Measurements from ENCODE around the gene TRPV4. TPM values are rescaled to one million over a fixed set of nuclear protein-coding genes. Genes with fewer than 3 reads are reported as not detected.

Gene TRPV4
- total RNA-seq, 1 donor from 2014 or later: 0.08 TPM

GRCh38 chr12:109829667-109830066, 3.5 kb downstream of the TRPV4 start:
- DNase-seq (ENCODE audit: low read depth): no peak

- no peak for DNase-seq (ENCODE audit: low read depth)
Observed at GRCh38 chr12:109828754-109829511, 4.3 kb downstream of the TRPV4 start.

- DNase-seq (ENCODE audit: low read depth): no peak
Observed at GRCh38 chr12:109827566-109828550, 5.3 kb downstream of the TRPV4 start.

- DNase-seq (ENCODE audit: low read depth): no peak
Observed at GRCh38 chr12:109827080-109827479, 6.1 kb downstream of the TRPV4 start.

- DNase-seq (ENCODE audit: low read depth): no peak
Observed at GRCh38 chr12:109824731-109825130, 8.5 kb downstream of the TRPV4 start.

GRCh38 chr12:109822951-109823411, 10.2 kb downstream of the TRPV4 start:
- DNase-seq (ENCODE audit: low read depth): no peak

GRCh38 chr12:109822416-109822815, 10.8 kb downstream of the TRPV4 start:
- DNase-seq (ENCODE audit: low read depth): no peak

- no peak for DNase-seq (ENCODE audit: low read depth)
Observed at GRCh38 chr12:109821968-109822367, 11.2 kb downstream of the TRPV4 start.

GRCh38 chr12:109820816-109821381, 12.3 kb downstream of the TRPV4 start:
- DNase-seq (ENCODE audit: low read depth): no peak

GRCh38 chr12:109818905-109819500, 14.2 kb downstream of the TRPV4 start:
- DNase-seq (ENCODE audit: low read depth): no peak

GRCh38 chr12:109818253-109818652, 14.9 kb downstream of the TRPV4 start:
- no peak for DNase-seq (ENCODE audit: low read depth)

GRCh38 chr12:109817627-109818231, 15.5 kb downstream of the TRPV4 start:
- no peak for DNase-seq (ENCODE audit: low read depth)

GRCh38 chr12:109816870-109817269, 16.3 kb downstream of the TRPV4 start:
- DNase-seq (ENCODE audit: low read depth): no peak

GRCh38 chr12:109815757-109816617, 17.2 kb downstream of the TRPV4 start:
- no peak for DNase-seq (ENCODE audit: low read depth)

GRCh38 chr12:109815225-109815624, 18.0 kb downstream of the TRPV4 start:
- no peak for DNase-seq (ENCODE audit: low read depth)

GRCh38 chr12:109814600-109815150, 18.5 kb downstream of the TRPV4 start:
- DNase-seq (ENCODE audit: low read depth): no peak

- no peak for DNase-seq (ENCODE audit: low read depth)
Observed at GRCh38 chr12:109813810-109814416, 19.3 kb downstream of the TRPV4 start.

GRCh38 chr12:109811624-109811995, 21.6 kb downstream of the TRPV4 start:
- no peak for DNase-seq (ENCODE audit: low read depth)

GRCh38 chr12:109810954-109811623, 22.1 kb downstream of the TRPV4 start:
- DNase-seq (ENCODE audit: low read depth): no peak

Data from myocyte (in vitro differentiated cells).